HG03469 (cell line): ENCODE results near the gene HPS4.
"Not testable (repeated sequence)": the region's sequence is repeated elsewhere in the genome, so short reads cannot be mapped to it uniquely, and the experiment has no call there.

Source experiments
- ATAC-seq: cut with Tn5 transposase; IDR thresholded peaks from one replicate; pipeline ENCODE4 v1.9.1; 2021; ENCODE audit warnings: mild to moderate bottlenecking, moderate library complexity, moderate number of reproducible peaks; ENCODE audit not compliant: unreplicated experiment

HPS4 gene

DNA sequence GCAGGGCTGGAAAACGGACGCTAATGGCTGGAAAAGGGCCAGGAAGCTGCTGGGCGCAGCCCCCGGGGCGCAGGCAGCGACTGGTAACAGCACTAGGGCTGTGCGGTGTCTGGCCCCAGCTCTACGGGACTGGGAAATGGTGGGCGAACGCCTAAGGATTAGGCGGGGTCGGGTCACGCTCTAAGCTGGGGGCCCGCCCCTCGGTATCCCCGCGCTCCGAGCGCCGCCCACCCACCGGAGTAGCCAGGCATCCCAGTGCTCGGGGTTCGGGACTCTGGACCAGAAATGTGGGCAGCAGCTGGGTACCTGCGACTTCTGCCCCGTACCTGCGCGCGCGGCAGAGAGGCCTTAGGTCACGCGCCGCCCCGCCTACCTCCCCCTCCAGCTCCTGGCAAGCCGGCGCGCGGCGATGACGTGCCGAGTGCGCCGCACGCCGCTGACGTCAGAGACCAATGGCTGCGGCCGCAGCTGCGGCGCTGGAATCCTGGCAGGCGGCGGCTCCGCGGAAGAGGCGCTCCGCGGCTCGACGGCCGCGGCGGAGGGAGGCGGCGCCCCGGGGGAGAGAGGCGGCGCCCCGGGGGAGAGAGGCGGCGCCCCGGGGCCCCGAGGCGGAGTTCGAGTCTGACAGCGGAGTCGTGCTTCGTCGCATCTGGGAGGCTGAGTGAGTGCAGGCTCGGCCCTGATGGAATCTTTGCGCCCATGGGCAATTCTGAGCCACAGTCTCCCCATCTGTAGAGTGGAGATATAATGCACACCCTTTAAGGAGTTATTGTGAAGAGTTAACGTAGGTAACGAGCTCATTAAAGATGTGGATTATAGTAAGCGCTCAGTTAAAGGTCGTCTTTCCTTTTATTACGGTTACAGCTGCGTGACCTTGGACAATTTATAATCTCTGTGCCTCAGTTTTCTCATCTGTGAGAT is at the start of gene HPS4, which contains the start of gene SRRD:
TSS of gene HPS4 (minus strand) at position 345 of the 921 bp plus-strand sequence. CDS start 2,021 bp downstream, outside the sequence.
TSS of gene SRRD (plus strand) at position 439 of the 921 bp plus-strand sequence. CDS start at position 453, 14 bp downstream.
- peak; percentile 40 for ATAC-seq

DNA sequence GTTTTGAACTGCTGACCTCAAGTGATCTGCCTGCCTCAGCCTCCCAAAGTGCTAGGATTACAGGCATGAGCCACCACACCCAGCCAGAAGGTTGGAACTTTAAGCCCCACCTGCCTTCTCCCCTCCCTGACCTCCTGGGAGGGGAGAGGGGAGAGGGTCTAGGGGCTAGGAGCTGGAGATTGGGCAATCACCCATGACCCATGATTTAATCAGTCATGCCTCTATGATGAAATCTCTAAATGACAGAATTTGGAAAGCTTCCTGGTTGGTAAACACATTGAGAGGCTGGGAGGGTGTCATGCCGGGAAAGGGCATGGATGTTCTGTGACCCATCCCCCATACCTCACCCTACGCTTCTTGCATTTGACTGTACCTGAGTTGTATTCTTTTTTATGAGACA is 45.8 kb upstream of the HPS4 start:
- ATAC-seq: no peak

DNA sequence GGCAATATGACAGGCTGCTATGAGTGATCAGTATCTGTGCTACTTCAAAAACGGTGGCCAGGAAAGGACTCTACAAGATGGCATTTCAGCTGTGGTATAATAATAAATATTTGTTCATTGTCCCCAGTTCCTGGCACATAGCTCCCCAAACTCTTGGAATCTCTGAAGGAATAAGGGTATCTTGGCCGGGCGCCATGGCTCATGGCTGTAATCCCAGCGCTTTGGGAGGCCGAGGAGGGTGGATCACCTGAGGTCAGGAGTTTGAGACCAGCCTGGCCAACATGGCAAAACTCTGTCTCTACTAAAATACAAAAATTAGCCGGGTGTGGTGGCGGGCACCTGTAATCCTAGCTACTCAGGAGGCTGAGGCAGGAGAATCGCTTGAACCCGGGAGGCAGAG is 44.9 kb upstream of the HPS4 start:
- ATAC-seq: not testable (repeated sequence)

DNA sequence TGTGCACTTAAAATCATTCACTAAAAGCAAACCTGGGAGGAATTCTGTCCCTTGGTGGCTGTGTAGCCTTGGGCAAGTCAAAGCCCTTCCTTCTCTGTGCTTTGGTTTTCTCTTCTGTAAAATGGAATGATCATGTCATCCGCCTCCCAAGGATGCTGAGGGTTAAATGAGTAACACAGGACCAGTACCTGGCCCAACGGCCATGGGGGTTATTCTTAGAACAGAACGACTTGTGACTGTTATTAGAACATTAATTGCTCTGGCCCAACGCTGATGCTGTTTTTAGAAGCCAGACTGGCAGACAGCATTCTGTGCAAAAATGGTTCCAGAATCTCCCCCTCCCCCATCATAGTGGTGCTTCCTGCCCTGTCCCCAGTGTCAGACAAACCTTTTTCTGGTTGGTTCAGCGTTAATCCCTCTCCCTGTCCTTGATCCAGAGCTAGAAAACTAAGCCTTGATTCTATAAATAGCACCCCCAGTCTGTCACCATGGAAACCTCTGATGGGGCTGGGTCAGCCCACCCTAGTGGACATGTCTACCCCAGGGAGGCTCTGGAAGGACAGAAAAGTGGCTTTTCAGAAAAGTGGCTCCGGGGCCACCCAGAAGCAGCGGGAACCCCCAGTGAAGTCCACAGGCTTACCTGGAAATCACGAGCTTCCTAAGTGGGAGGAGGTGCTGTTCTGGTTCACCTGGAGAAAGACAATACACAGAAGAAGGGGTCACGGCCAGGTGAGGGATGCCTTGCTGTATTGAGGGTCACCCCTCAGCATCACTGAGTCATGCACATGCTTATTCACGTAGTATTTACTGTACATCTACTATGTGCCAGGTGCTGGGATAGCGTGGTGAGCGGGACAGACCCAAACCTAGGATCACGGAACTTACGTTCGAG is 44.2 kb upstream of the HPS4 start:
- no peak for ATAC-seq

DNA sequence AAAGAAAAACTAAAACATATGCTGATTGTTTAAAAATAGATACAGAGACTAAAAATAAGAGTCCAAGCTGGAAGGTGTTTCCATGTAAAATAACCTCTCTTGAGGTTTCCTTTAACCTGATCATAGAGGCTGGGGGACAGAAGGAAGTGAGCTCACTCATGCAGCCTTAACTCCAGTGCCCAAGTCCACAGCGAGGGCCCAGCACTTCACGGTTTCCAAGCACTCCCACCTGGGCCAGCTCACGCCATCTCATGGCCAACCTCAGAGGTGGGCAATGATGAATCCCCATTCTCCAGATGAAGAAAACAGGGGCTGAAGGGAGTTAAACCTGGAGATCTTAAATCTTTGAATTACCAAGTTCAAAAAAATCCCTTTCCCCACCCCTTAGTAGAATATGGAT is 43.6 kb upstream of the HPS4 start:
- ATAC-seq: no peak

DNA sequence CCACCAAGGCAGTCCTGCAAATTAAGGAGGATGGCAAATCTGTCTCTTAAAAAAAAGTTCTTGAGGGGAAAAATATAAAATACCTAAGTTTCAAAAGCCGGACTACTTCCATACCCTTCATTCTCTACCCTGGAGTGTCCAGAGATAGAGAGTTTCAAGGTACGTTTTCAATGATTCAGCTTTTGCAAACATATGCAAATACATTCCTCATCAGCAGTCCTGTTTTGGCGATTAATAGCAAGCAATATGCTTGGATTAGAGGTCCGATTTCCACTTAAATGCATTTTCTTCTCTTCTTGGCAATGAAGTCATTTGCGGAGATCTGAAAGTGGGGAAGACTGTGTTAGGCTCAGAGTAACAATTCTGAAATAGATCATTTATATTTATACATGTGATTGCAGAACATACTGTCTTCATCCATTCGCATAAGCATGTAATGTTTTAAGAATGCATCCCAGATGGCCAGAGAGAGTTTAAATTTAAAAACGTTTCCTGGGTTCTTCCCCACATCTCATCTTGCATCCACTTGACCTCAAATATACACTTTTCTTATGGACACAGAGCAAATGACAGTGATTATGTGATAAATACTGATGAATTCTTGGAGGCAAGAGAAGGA is 42.5 kb upstream of the HPS4 start:
- no peak for ATAC-seq

DNA sequence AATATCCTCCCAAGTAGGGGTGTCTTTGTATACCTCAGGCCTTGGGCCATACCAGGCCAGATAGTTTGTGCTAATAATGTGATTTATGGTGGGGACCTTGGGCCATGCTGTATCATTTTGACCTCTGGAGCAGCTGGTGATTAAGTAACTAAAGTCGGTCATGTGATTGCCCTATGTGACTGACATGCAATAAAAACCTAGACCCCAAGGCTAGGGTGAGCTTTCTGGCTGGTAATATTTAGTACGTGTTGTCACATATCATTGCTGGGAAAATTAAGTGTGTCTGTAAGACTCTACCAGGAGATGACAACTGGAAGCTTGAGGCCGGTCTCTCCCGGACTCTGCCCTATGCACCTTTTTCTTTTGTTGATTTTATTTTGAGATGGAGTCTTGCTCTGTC is 41.3 kb upstream of the HPS4 start:
- ATAC-seq: no peak

DNA sequence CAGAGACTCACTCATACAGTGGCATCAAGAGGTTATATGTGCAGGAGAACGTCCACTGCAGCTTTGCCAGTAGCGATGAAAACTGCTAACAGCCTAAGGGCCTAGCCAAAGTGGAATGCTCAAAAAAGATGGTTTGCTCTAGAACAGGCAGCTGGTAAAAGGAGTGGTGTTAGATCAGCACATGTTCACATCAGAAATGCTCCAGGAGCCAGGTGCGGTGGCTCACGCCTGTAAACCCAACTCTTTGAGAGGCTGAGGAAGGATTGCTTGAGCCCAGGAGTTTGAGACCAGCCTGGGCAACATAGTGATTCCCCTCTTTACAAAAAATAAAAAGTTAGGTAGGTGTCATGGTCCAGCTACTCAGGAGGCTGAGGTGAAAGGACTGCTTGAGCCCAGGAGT is 39.0 kb upstream of the HPS4 start:
- ATAC-seq: no peak

DNA sequence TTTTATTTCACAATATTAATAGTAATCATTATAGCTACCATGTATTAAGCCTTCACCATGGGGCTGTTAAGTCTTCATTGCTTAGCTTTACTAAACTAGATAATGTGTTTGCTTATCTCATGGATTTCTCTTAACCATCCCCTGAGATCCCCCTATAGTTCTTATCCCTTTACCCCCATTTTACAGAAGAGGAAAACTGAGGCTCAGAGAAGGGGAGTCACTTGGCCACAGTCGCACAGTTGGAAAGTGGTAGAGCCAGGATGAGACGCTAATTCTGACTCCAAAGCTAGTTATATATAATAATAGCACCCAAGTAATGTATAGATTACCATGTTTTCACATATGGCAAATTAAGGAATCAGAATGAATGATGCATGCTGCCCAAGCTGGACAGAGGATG is 38.4 kb upstream of the HPS4 start:
- ATAC-seq: no peak

DNA sequence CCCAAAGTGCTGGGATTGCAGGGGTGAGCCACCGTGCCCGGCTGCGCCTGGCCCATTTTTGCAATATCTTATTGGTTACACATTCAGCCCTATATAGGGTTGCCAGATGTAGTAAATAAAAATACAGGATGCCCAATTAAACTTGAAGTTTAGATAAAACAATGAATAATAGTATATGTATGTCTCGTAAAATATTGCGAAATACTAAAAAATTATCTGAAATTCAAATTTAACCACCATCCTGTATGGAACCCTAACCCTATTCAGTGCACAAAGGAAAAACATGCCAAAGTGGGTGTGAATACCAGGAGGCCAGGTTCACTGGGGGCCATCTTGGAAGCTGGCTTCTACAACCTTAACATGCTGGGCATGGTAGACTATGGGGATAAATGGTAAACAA is 33.8 kb upstream of the HPS4 start:
- no peak for ATAC-seq

DNA sequence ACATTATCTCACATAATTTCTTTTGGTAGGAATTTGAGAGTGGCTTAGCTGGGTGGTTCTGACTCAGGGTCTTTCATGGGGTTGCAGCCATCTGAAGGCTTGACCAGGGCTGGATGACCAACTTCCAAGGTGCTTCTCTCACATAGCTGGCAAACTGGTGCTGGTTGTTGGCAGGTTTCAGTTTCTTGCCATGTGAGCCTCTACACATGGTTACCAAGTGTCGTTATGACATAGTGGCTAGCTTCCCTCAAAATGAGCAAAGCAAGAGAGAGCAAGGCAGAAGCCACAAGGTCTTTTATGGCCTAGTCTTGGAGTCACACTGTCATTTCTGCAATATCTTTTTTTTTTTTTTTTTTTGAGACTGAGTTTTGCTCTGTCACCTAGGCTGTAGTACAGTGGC is 32.9 kb upstream of the HPS4 start:
- ATAC-seq: no peak

DNA sequence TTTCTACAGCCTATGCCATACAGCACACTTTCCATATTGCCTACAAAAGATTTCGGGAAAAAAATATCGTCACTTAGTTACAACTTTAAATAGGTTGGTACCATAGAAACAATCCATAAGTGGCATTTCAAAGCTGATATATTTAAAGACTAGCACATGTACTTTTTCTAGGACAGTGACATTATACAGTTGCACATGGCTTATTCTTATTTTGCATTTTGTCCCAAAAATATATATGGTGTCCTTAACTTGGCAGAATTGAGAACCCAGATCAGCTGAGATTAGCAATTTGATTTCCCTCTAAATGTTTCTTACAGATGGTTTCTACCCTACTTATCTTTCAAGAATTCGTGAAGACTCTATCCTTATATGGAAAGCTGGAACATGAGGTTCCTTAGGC is 32.3 kb upstream of the HPS4 start:
- ATAC-seq: no peak

DNA sequence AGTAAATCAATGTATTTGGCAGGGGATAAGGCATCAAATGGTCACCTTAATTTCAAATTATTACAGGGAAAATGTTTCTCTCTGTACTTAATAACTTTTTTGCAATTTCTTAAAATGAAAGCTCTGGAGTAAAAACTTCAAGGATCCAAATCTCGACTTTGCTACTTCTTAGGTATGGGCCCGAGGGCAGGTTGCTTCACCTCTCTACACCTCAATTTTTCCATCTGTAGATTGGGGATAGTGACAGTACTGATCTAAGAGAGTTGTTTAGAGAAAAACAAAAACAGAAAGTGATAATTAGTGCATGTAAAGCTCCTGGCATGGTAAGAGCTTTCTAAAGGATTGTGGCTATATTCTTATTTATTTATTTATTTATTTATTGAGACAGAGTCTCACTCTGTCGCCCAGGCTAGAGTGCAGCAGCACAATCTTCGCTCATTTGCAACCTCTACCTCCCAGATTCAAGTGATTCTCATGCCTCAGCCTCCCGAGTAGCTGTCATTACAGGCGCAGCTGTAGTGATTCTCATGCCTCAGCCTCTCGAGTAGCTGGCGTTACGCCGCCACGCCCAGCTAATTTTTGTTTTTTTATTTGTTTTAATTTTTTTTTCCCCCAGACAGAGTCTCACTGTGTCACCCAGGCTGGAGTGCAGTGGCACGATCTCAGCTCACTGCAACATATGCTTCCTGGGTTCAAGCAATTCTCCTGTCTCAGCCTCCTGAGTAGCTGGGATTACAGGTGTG is 31.0 kb upstream of the HPS4 start:
- ATAC-seq: no peak

DNA sequence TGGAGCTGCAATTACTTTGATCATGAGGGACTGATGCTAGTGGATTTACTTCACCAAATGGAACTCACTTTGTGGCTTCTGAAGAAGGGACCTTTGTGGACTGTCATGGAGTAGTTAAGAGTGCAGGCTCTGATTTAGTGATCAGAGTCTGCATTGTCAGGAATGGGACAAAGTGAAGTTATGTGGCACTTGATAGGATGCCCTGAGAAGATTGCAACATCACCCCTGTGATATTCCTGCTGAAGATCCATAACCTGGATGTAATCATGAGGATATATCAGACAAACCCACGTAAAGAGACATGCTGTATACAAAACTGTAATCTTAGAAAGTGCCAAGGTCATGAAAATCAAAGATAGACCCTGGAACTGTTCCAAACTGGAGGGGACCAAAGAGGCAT is 30.3 kb upstream of the HPS4 start:
- ATAC-seq: no peak

DNA sequence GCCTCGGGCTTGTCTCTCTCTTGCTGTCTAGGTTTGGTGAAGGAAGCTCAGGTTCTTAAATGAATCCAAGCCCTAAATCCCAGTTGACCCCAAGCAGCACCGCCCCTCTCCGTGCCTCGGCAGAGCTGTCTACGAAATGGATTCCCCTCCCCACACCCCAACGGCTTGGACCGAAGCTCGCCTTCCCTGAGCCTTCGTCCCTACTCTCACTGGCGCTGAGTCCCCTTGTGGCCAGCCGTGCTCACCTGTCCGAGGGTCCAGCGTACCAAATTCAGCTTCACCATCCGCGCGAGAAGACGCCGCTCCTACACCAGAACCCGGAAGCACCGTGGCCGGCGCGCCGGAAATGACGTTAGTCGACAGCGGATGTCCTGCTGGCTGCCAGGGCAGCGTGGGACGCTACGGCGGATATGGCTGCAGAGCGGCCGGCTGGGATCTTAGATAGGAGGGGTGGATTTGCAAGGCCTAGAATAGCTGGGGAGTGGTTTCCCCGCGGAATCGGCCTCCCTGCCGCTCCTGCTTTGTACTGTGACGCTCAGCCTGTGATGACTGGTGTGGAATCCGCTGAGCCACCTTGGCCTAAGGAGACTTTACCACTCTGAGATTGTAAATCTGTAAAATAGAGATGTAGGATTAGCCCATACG is 28.7 kb upstream of the HPS4 start, which contains the start of gene TFIP11:
TSS of gene TFIP11 (minus strand) at position 325 of the 645 bp plus-strand sequence. CDS start 2,201 bp downstream, outside the sequence.
- ATAC-seq: peak; percentile 79

DNA sequence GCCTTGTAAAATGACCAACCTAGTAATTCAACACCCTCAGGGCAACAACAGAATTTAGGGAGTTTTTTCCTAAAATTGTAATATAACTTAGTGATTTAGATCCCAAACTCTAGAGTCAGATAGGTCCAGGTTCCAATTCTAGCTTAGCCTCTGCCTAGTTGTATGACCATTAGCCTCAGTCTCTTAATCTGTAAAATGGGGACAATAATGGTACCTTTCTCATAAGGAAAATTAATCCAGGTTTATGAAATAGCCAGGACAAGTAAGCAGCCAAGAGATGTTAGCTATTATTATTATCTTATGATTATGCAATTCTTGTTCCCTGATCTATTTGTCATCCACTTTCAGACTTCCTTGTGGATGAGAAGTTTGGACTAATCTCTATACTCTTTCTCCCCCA is 24.6 kb upstream of the HPS4 start:
- no peak for ATAC-seq

DNA sequence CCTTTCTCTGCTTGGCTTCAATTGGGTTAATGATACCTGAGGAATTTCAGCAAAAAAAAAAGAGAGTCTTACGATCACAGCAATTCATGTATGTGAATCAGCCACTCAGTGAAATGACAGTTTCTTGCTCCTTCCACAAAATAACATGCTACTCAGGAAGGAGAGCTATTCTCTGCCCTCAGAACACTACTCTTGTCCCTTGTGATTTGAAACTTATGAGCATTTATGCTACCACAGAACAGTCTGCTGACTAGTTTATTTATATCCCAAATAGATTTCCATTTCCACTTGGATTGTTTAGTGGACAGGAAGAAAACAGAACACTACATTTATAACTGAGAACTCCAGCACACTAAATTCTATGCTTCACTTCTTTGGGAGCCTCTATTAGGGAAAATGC is 20.2 kb upstream of the HPS4 start:
- ATAC-seq: no peak

DNA sequence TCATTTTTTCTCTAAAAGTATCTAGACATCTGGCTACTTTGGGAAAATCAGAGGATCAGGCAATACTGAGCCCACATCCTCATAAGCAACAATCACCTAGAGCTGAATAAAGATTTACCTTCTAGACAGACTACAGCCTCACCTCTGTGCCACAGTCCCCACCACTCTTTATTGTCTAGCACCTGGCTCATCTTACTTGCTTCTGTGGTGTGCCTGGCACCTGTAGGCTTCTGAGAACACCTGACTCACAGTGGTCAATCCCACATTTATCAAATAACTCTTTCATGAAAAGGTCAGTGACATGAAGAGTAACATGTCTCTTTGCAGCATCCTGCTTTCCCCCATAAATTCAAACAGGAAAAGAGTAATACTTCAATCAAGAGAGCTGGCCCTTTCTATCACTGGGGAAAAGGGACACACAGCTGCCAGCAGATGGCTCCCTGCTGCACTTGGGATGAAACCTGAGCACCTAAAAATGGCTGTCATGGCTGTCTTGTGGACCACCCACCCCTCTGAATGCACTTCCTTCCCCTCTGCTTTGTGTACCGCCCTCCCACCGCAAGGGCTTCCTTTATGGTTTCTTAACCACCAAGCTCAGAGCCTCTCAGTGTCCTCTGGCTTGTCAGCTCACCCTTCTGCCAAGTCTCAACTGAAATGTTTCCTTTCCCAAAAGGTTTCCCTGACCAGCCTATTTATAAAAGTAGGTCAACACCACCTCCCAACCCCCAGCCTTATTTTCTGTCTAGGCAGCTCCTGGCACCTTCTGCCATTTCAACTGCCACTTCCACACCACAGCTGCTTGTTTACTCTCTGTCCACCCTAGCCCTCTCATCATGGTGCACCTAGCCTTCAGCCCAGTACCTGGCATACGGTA is 19.3 kb upstream of the HPS4 start:
- no peak for ATAC-seq

DNA sequence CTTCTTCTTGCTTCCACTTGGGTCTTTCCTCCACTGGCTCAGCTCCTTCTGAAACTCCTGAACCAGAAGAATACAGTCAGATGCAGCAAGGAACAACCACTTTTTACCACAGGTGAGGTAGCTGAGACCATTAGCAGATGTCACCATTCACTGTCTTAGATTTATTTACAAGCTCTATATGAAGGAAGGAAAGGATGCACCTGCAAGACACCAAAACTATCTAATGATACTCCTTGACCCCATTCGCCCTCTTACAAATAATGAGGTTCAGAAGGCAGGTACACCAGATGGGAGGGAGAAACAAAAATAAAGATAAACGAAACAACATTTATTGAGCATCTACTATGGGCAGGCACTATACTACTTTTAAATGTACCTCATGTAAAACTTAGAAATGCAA is 18.4 kb upstream of the HPS4 start:
- ATAC-seq: no peak
